ENCODE data around the gene OXTR.
A peak's percentile ranks its signal among the peaks of the same experiment; 100 is the strongest.

Gene OXTR

DNA sequence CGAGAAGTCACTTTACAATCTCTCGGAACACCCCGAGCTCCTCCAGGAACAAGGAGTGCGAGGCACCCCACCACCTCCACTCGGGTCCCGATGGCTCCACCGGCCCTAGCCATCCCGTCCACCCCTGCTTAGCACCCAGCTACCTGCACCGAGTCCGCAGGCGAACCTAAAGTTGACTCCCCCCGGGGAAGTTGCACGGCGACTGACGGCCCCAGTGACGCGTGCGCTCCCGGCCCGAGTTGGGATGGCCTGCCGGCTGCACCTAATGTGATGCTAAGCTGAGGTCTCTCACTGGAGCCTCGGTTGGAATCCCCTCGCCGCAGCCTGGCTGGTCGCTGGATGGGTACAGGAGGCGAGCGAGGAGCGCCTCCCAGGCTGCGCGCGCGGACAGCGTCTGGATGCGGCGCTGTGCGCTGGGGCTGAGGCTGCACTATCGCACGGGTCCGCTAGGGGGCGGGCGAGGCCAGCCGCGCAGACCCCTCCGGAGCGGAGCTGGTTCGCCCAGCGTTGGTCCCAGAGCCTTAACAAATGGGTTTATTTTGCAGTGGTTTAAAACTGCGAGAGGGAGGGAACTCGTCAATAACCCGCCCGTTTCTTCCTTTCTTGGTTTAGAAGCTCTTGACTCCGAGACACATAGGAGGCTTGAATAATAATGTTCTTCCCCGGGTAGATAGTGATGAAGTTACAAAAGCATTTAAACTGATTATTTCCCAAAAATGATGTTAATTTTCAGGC is at the start of gene OXTR:
OXTR (minus strand) TSS at position 526 of the 735 bp plus-strand sequence. CDS start 1,426 bp downstream, outside the sequence.
- DNase-seq, result peak; percentile 71

- DNase-seq, result no peak
These were observed 48.1 kb upstream of the OXTR start for GRCh38 chr3:8817486-8817885.

DNA sequence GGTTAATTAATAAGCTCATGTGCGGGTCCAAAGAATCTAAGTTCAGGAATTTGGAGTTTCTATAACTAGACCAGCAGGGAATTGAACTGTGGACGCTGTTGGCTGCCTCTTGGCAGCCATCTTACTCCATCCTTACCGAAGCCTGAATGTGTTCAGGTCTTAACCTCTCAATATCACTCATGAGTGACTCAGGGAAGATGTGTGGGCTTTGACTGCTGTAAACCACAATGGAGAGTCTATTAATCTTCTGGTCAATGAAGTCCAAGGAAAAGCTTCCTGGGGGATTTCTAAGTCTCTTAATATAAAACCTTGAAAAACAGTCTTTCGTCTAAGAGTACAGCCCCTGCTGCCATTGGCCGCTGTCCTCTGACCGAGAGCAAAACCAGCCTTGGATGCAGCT is 46.7 kb upstream of the OXTR start:
- no peak for DNase-seq

DNA sequence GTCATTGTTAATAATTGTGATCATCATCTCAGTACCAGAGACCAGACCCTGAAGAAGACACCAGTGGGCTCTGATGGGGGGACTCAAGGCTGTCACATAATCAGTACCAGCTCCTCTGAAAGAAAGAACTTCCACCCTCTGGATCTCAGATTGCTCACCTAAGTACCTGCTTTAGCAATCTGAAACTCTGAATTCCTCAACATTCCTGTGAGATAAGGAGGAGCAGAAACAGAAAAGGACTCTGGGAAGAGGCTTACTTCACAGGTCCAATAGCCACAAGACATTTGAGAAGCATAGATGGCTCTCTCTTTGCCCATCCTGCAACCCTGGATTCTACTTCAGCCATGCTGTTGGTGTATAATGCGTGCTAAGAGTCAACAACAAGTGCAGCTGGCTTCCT is 44.0 kb upstream of the OXTR start:
- no peak for DNase-seq

GRCh38 chr3:8810561-8810960 is 41.1 kb upstream of the OXTR start:
- no peak for DNase-seq

DNA sequence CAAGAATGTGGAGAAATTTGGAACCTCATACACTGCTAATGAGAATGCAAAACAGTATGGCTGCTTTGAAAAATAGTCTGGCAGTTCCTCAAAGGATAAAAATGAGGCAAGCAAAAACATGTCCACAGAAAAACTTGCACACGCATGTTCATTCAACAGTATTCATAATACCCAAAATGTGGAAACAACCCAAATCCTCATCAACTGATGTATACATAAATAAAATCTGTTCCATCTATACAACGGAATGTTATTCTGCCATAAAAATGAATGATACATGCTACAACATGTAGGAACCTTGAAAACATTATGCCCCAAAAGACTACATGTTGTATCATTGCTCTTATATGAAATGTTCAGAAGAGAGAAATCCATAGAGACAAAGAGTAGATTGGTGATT is 36.4 kb upstream of the OXTR start:
- no peak for DNase-seq

DNA sequence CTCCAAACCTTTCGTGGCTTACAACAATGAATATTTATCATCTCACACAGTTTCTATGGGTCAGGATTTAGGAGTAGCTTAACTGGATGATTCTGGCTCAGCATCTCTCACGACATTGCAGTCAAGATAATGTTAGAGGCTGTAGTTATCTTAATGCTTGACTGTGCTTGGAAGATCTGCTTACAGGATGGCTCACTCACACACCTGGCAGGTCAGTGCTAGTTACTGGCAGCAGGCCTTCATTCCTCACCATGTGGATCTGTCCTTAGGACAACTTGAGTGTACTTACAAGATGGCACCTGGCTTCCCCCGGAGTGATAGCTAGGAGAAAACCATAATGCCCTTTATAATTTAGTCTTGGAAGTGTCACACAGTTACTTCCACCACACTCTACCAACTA is 32.8 kb upstream of the OXTR start:
- no peak for DNase-seq

GRCh38 chr3:8800016-8800415 is 30.6 kb upstream of the OXTR start:
- no peak for DNase-seq

DNA sequence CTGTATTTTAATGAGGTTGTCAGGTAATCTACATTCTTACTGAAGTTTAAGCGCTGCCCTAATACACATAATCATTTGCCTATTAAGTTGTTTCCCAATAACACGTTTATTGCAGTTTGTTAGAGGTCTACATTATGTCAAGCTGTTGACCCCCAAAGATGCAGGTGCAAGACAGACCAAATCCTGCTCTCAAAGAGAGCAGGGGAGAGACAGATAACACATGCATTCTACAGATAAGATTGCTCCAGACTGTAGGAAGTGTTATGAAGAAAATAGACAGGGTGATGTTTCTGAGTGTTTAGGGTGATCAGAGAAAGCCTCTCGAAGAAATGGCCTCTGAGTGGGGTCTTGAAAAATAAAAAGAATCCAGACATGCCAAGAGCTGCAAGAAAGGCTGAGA is 24.8 kb upstream of the OXTR start:
- no peak for DNase-seq

DNA sequence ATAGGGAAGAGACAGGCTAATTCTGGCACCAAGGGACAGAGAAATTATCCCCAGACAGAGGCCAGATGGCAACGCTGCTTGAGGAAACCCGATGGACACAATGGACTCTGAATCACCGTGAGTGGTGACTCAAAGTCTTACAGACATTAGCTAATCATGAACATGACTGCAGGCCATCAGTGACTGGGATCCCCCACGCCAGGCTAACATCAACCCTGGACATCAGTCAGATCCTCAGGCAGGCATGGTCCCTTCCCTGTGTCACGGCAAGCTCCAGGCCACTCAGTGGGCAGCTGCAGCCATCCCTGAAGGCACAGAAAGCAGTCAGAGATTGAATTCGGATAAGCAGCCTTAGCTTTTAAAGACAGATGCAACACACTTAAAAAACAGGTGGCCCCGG is 23.8 kb upstream of the OXTR start:
- DNase-seq, result no peak

GRCh38 chr3:8790529-8790928 is 21.1 kb upstream of the OXTR start:
- DNase-seq, result no peak

DNA sequence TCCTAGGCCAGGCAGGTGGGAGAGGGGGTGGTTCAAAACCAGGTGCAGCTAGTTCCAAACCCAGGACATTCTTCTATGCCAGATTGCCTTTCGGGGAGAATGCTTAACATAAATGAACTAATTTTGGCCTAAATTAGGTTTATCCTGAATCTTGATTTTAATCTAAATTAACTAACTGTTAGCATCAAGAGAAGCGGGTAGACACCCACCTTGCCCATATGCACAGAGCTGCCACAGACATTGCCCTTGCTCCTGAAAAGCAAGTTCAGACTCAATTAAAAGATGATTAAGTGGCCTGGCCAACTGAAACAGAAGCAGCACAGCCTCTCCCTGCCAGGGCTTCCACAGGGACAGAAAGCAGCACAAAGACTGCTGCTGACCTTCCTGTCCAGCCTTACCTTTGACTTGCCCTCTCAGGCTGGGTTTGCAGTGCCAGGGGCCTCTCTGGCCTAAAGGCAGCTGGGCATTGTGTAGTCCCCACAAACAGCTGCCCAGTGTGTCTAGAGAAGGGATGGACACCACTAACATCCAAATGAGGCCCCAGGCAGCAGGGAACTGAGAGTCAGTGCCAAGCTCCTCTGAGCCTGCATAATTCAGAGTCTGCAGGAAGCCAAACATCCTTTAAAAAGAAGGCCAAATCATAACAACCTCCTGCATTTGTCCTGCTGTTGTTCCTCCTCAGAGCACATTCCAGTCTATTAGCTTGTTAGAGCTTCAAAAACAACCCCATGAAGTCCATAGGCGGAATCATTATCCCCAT is 15.4 kb upstream of the OXTR start:
- DNase-seq, result no peak

- DNase-seq, result peak; percentile 27
These were observed 10.9 kb upstream of the OXTR start for GRCh38 chr3:8780279-8780678.

GRCh38 chr3:8778475-8778874 is 9.1 kb upstream of the OXTR start:
- no peak for DNase-seq

- DNase-seq, result no peak
These were observed 8.5 kb upstream of the OXTR start for GRCh38 chr3:8777978-8778267.

- DNase-seq, result no peak
These were observed 8.0 kb upstream of the OXTR start for GRCh38 chr3:8777201-8777977.

DNA sequence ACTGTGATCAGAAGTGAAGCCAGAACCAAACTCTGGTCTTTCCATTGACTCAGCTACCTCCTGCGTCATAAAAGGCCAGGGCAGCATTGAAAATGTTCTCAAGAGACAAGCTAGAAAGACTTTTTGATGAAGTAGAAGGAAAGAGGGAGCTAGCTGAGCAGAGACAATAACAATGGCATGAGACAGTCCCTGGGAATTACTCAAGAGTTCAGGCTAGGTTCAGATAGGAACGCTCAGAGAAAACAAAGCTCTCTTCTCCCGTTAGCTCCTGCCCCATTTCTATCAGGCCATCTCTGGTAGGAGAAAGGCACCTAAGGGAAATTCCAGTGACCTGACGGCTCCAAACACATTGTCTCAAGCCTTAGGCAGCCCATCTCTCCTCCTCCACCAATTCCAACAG is 7.0 kb upstream of the OXTR start:
- DNase-seq, result no peak

- DNase-seq, result no peak
These were observed 6.2 kb upstream of the OXTR start for GRCh38 chr3:8775602-8776001.

DNA sequence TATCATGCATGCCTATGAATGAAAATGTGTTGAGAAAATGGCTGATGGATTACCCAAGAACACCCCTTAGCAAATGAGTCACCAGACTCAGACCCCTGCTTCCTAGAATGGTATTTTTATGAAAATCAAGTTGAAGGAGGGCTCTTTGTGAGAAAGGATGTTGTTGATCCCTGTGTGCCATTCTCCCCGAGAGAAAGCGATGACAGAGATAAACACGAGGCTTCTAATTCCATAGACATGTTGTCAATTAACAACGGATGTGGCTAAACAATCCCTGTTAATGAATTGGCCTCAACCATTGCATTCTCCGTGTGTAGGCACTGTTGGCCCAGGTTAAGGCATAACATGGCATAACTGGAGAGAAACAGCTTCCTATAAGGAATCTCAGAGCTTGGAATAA is 5.8 kb upstream of the OXTR start:
- DNase-seq, result no peak

- no peak for DNase-seq
These were observed 4.6 kb upstream of the OXTR start for GRCh38 chr3:8773941-8774542.

DNA sequence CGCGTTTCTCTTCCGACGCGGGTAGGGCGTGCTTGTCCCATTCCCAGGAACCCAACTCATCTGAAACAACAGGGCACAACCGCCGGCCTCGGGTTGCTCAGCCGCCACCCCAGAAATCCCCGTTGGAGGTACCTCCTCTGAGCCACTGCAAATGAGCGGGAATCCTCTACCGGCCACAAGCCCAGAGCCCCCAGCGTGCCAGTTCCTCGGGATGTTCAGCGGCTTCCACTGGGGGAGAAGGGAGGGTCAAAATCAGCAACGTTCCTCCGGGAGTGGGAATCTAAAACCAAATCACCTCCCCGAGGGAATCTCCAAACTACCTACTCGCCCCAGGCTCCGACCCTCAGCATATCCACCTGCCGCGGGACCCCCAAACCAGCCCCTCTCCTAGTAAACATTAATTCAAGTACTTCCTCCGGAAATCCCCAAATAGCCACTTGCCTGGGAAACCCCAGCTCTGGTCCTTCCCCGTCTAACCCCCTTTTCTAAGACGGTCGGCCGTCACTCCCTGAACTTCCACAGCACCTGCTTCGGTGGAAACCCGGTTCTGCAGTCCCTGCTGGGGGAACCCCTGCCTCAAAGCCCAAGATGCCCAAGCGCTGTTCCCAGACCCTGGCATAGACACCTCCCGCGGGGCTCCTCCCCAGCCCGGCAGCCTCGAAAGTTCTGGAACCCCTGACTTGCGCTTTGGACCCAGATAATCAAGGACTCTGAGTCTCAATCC is 887 bp downstream of the OXTR start:
- peak; percentile 12 for DNase-seq

DNA sequence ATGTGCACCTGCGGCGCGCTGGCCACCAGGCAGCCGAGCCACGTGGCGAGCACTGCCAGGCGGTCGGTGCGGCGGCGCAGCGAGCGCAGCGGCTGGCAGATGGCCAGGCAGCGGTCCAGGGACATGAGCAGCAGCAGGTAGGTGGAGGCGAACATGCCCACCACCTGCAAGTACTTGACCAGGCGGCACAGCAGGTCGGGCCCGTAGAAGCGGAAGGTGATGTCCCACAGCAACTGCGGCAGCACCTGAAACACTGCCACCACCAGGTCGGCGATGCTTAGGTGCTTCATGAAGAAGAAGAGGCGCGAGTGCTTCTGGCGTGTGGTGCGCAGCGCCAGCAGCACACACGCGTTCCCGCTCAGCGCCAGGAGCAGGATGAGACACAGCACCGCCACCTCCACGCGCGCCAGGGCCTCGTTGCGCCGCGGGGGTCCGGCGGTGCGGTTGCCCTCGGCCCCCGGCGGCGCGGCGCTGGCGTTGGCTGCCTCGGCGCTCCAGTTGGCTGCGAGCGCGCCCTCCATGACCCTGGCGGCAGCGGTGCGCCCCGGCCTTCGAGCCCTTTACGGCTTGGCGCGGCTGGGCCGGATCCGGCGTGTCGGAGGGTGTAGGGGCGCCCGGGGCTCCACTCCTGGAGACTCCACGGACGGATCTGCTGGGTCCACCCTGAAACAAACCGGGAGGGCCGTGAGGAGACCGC is 1.6 kb downstream of the OXTR start:
- DNase-seq, result peak; percentile 3
